HEK293 (cell line): Measurements from ENCODE around the gene TP53AIP1.
A peak's percentile ranks its signal among the peaks of the same experiment; 100 is the strongest.

ENCODE experiments used
- CTCF ChIA-PET: fragments of 350-600 bp; formaldehyde crosslinking; extraction: SDS; loops from one replicate; lab custom pipeline; 2021; ENCODE audit warnings: antibody characterized with exemption; lab: Yijun Ruan, JAX
- POLR2A ChIA-PET: fragments of 300-600 bp; formaldehyde crosslinking; extraction: SDS; loops from one replicate; lab custom pipeline; 2020; ENCODE audit warnings: antibody characterized with exemption, inconsistent platforms; lab: Yijun Ruan, JAX
- H3K27ac ChIP-seq: fragments of 200-500 bp; sonication (Bioruptor generic); 2 replicates; pipeline ENCODE4 v1.5.1; 2014; ENCODE audit warnings: low read depth, low read length, control low read depth, inconsistent platforms; ENCODE audit errors: extremely low read depth
- H3K36me3 ChIP-seq, 2 experiments: fragments of 200-500 bp in 1 of 2; sonication (Bioruptor generic) in 1 of 2; 1 replicate in 1 of 2; 2 replicates in 1 of 2; pipeline ENCODE4 v1.5.1; 2014 to 2017; ENCODE audit warnings: inconsistent platforms in 2 of 2, low read length in 2 of 2; ENCODE audit not compliant: control insufficient read depth in 2 of 2, insufficient read depth in 1 of 2
- H3K4me1 ChIP-seq: fragments of 200-500 bp; sonication (Bioruptor generic); 2 replicates; pipeline ENCODE4 v1.5.1; 2014; ENCODE audit warnings: mild to moderate bottlenecking, low read length, inconsistent platforms; ENCODE audit not compliant: control insufficient read depth, insufficient read depth
- H3K4me3 ChIP-seq: 2 replicates; pipeline ENCODE4 v1.5.1; 2011; ENCODE audit warnings: low read depth, mild to moderate bottlenecking, control low read depth, low read length, moderate library complexity
- H3K9me3 ChIP-seq: fragments of 200-500 bp; sonication (Bioruptor generic); 2 replicates; pipeline ENCODE4 v1.5.1; 2014; ENCODE audit warnings: low read depth, low read length, inconsistent platforms; ENCODE audit not compliant: control insufficient read depth, insufficient read depth
- PRDM1 ChIP-seq: fragments of 450-650 bp; formaldehyde crosslinking; IDR thresholded peaks from 2 replicates; pipeline ENCODE4; 2016; ENCODE audit warnings: missing biosample characterization, missing genetic modification characterization
- SALL2 ChIP-seq: fragments of 450-650 bp; formaldehyde crosslinking; IDR thresholded peaks from 2 replicates; pipeline ENCODE4 v1.5.0; 2017; ENCODE audit warnings: missing biosample characterization, mild to moderate bottlenecking, missing genetic modification characterization, borderline replicate concordance
- SCRT2 ChIP-seq: fragments of 450-650 bp; formaldehyde crosslinking; IDR thresholded peaks from 2 replicates; pipeline ENCODE4 v1.5.1; 2016; ENCODE audit warnings: missing biosample characterization, missing genetic modification characterization
- TCF7L2 ChIP-seq: IDR thresholded peaks from 2 replicates; pipeline ENCODE4 v1.6.1; 2011; ENCODE audit warnings: low read depth, mild to moderate bottlenecking, inconsistent platforms, low read length, moderate library complexity, borderline replicate concordance
- YY2 ChIP-seq: fragments of 450-650 bp; formaldehyde crosslinking; IDR thresholded peaks from 2 replicates; pipeline ENCODE4 v1.5.1; 2016; ENCODE audit warnings: missing biosample characterization, missing genetic modification characterization
- ZBTB21 ChIP-seq: fragments of 450-650 bp; formaldehyde crosslinking; IDR thresholded peaks from 2 replicates; pipeline ENCODE4 v1.5.1; 2017; ENCODE audit warnings: missing biosample characterization, missing genetic modification characterization
- ZFP37 ChIP-seq: fragments of 450-650 bp; formaldehyde crosslinking; IDR thresholded peaks from 2 replicates; pipeline ENCODE4 v1.5.1; 2016; ENCODE audit warnings: missing biosample characterization, missing genetic modification characterization
- ZNF157 ChIP-seq: fragments of 450-650 bp; formaldehyde crosslinking; IDR thresholded peaks from 2 replicates; pipeline ENCODE4 v1.5.1; 2016; ENCODE audit warnings: missing biosample characterization, missing genetic modification characterization
- ZNF174 ChIP-seq: fragments of 450-650 bp; formaldehyde crosslinking; IDR thresholded peaks from 2 replicates; pipeline ENCODE4 v1.5.0; 2017; ENCODE audit warnings: missing biosample characterization, mild to moderate bottlenecking, missing genetic modification characterization
- ZNF202 ChIP-seq: fragments of 450-650 bp; formaldehyde crosslinking; IDR thresholded peaks from 2 replicates; pipeline ENCODE4 v1.5.1; 2016; ENCODE audit warnings: missing biosample characterization, missing genetic modification characterization, borderline replicate concordance
- ZNF221 ChIP-seq: fragments of 450-650 bp; formaldehyde crosslinking; IDR thresholded peaks from 2 replicates; pipeline ENCODE4 v1.5.1; 2017; ENCODE audit warnings: missing biosample characterization, missing genetic modification characterization, borderline replicate concordance
- ZNF23 ChIP-seq: fragments of 450-650 bp; formaldehyde crosslinking; IDR thresholded peaks from 2 replicates; pipeline ENCODE4 v1.5.1; 2016; ENCODE audit warnings: missing biosample characterization, missing genetic modification characterization, borderline replicate concordance
- ZNF394 ChIP-seq: fragments of 450-650 bp; formaldehyde crosslinking; IDR thresholded peaks from 2 replicates; pipeline ENCODE4 v1.5.1; 2016; ENCODE audit warnings: missing biosample characterization, missing genetic modification characterization, mild to moderate bottlenecking, moderate library complexity, borderline replicate concordance
- ZNF560 ChIP-seq: fragments of 450-650 bp; formaldehyde crosslinking; IDR thresholded peaks from 2 replicates; pipeline ENCODE4 v1.5.1; 2017; ENCODE audit warnings: missing biosample characterization, missing genetic modification characterization, borderline replicate concordance
- ZNF768 ChIP-seq: fragments of 450-650 bp; formaldehyde crosslinking; IDR thresholded peaks from 2 replicates; pipeline ENCODE4 v1.5.1; 2018; ENCODE audit warnings: missing biosample characterization, mild to moderate bottlenecking, missing genetic modification characterization
- ZNF791 ChIP-seq: fragments of 450-650 bp; formaldehyde crosslinking; IDR thresholded peaks from 2 replicates; pipeline ENCODE4 v1.5.1; 2016; ENCODE audit warnings: missing biosample characterization, missing genetic modification characterization
- ZNF843 ChIP-seq: fragments of 450-650 bp; formaldehyde crosslinking; IDR thresholded peaks from 2 replicates; pipeline ENCODE4 v1.5.1; 2016; ENCODE audit warnings: missing biosample characterization, missing genetic modification characterization
- ZSCAN30 ChIP-seq: fragments of 450-650 bp; IDR thresholded peaks from 2 replicates; pipeline ENCODE4 v1.5.1; 2018; ENCODE audit warnings: missing biosample characterization, mild to moderate bottlenecking, missing genetic modification characterization, moderate library complexity
- TF ChIP-seq, protein P1 (sequence below): fragments of 450-650 bp; formaldehyde crosslinking; IDR thresholded peaks from 2 replicates; pipeline ENCODE4 v1.5.1; 2016; ENCODE audit warnings: missing biosample characterization, missing genetic modification characterization
- TF ChIP-seq, protein P2 (sequence below): fragments of 450-650 bp; formaldehyde crosslinking; IDR thresholded peaks from 2 replicates; pipeline ENCODE4 v1.5.1; 2017; ENCODE audit warnings: missing biosample characterization, missing genetic modification characterization
- TF ChIP-seq, protein P3 (sequence below): fragments of 450-650 bp; formaldehyde crosslinking; IDR thresholded peaks from 2 replicates; pipeline ENCODE4 v1.5.1; 2016; ENCODE audit warnings: missing biosample characterization, missing genetic modification characterization

The TP53AIP1 gene, protein sequence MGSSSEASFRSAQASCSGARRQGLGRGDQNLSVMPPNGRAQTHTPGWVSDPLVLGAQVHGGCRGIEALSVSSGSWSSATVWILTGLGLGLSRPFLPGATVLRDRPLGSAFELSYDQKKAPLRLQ

DNA sequence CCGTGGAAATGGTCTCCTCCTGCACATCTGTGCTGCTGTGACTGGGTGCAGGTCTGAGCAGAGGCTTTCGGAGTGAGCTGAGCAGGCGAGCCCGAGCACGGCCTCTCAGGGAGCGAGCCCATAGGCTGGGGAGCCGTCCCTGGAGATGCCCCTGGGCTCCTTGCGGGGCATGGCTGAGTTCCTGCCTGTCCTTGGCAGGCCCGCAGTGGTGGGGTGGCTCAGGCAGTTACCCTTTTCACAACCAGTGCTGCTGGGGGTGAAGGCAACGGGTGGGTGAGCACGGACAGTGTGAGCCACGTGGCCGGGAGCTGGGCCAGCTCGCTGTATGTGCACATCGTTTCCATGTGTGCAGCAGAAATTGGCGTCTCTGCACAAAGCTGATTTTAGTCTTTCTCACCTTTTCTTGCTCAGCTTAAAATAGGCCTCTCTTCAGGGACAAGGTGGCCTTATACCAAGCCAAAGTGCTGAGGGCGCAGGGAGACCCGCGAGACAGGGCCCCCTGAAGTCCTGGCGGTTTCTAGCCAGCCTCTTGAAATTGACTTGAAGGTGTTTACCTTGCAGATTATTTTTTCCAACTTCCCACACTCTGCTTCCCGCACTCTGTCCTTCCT, at the start of gene TP53AIP1:
Gene TP53AIP1, minus strand, starts transcription at position 55 of the 611 bp plus-strand sequence. CDS start 5,053 bp downstream, outside the sequence.
- CTCF ChIA-PET = interaction anchor here (1.7 kb wide), 1 partner anchor 57 kb away, joined by 7 read pairs; no protein-coding TSS in a partner anchor
- Histone ChIP-seq H3K36me3 (no peaks in the 10 kb centered on the region), H3K4me3 (no peak within 1 kb of the TSS), H3K27ac (no peak within 1 kb of the TSS), H3K4me1 (no peaks in the 10 kb centered on the region), H3K9me3 (no peaks in the 10 kb centered on the region)
- POLR2A ChIA-PET = no interaction called here
- no peak for TF ChIP-seq ZNF791 (tag by site-specific recombination)

DNA sequence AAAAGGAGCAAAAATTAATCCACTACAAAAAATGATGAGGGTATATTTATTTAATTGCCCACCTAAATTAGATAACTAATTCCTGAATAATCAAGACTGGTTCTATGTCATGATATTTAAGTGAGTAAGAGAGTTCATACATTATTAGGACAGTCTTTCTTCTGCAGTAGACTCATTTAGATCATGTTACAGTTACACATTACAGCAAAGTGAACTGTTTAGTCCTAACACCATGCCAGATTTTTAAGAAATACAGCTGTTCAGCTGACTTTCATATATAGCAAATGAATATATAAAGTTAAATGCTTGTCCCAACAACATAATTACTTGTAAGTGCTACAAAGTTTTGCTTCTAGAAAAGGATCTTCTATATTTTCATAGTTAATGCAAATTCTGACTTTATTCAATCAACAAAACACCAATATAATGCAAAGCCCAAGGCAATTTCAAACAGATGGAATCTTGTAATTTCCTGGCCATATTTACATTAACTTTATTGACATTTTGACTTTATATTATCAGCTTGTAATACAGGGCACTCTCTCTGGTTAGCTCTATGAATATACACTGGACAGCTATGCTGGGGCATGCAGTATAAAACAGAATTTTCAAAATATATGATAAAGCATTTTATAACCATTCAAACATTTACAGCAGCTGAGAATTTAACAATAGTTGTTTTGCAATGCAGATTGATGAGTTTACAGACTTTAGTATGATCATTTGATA, 45.7 kb upstream of the TP53AIP1 start:
- CTCF ChIA-PET = interaction anchor here (0.5 to 1.0 kb wide), 3 partner anchors 60 to 849 kb away, joined by 3 to 4 read pairs (median 4); no protein-coding TSS in a partner anchor
- no peaks in the 10 kb centered on the region for H3K36me3 ChIP-seq
- TF ChIP-seq ZBTB21 = no peak

DNA sequence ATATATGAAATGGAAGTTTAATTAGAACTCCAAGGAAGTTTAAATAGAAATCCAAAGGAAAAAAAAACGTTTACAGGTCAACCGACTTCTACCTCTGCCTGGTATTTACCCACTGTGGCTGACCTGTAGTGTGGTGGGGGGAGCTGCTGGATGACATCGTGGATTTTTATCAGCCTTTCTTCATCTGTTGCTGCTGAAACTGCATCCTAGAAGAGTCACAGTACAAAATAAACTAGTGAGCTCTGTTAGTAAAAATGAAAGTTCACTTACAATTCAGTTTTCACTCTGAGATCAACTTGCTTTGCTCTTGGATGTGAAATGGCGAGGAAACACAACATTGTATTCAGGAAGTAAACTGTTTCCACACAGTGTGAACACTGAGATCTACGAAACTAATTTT, 43.2 kb upstream of the TP53AIP1 start:
- Histone ChIP-seq H3K27ac (no peak overlapping the region), H3K4me1 (0 out of 2 replicates have a peak, but pooled peaks cover 4% of the 10 kb centered on the region), H3K36me3 (peaks cover 0 to 3% of the 10 kb centered on the region in 2 experiments; a peak in 1 of 3 replicates), H3K4me3 (no peak overlapping the region), H3K9me3 (no peaks in the 10 kb centered on the region)
- POLR2A ChIA-PET = no interaction called here
- 0 out of 2 replicates have a peak, but pooled peaks have one; percentile 15 for TF ChIP-seq SCRT2 (tag by site-specific recombination)
- TF ChIP-seq PRDM1 = 0 out of 2 replicates have a peak, but pooled peaks have one; percentile 14
- TF ChIP-seq ZNF768 (tag by site-specific recombination) = no peak
- no peak for TF ChIP-seq ZFP37 (tag by site-specific recombination)
- CTCF ChIA-PET = interaction anchor here (0.7 to 1.1 kb wide), 2 partner anchors 30 to 773 kb away, joined by 3 to 4 read pairs; no protein-coding TSS in a partner anchor

More for the DNA sequence above, 45.7 kb upstream of the TP53AIP1 start:
- Histone ChIP-seq H3K4me3 (no peak overlapping the region), H3K4me1 (0 out of 2 replicates have a peak, but pooled peaks cover 4% of the 10 kb centered on the region), H3K27ac (no peak overlapping the region), H3K9me3 (no peaks in the 10 kb centered on the region)
- POLR2A ChIA-PET = no interaction called here

DNA sequence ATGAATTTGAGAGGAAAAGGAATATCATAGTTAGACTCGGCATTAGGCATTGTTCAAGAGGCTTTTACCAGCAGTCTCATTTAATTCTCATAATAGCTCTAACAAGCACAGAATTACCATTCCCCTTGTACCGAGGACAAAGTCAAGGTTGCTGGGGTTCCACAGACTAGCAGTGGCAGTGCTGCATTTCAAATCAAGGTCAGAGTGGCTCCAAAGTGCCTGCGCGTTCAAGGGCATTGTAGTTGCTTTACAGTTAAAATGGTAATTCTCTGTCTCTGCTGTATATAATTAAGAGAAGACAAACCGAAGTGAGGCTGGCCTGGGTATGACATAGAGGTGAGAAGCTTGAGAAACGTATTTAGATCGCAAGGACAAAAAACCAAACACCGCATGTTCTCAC, 40.4 kb upstream of the TP53AIP1 start:
- H3K36me3 ChIP-seq = peaks cover 0 to 14% of the 10 kb centered on the region in 2 experiments; a peak in 2 of 3 replicates
- H3K27ac ChIP-seq = no peak overlapping the region
- ChIA-PET POLR2A (no interaction called here), CTCF (no interaction called here)
- no peaks in the 10 kb centered on the region for H3K9me3 ChIP-seq
- 0 out of 2 replicates have a peak, but pooled peaks cover 2% of the 10 kb centered on the region for H3K4me1 ChIP-seq
- no peak overlapping the region for H3K4me3 ChIP-seq
- TF ChIP-seq, protein P1, sequence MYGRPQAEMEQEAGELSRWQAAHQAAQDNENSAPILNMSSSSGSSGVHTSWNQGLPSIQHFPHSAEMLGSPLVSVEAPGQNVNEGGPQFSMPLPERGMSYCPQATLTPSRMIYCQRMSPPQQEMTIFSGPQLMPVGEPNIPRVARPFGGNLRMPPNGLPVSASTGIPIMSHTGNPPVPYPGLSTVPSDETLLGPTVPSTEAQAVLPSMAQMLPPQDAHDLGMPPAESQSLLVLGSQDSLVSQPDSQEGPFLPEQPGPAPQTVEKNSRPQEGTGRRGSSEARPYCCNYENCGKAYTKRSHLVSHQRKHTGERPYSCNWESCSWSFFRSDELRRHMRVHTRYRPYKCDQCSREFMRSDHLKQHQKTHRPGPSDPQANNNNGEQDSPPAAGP = no peak
- TF ChIP-seq YY2 (tag by site-specific recombination) = no peak
- TF ChIP-seq ZNF560 (tag by site-specific recombination) = no peak
- no peak for TF ChIP-seq ZNF202 (tag by site-specific recombination)
- TF ChIP-seq ZSCAN30 (tag by site-specific recombination) = no peak
- TF ChIP-seq, protein P2, sequence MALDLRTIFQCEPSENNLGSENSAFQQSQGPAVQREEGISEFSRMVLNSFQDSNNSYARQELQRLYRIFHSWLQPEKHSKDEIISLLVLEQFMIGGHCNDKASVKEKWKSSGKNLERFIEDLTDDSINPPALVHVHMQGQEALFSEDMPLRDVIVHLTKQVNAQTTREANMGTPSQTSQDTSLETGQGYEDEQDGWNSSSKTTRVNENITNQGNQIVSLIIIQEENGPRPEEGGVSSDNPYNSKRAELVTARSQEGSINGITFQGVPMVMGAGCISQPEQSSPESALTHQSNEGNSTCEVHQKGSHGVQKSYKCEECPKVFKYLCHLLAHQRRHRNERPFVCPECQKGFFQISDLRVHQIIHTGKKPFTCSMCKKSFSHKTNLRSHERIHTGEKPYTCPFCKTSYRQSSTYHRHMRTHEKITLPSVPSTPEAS = no peak
- TF ChIP-seq, protein P3, sequence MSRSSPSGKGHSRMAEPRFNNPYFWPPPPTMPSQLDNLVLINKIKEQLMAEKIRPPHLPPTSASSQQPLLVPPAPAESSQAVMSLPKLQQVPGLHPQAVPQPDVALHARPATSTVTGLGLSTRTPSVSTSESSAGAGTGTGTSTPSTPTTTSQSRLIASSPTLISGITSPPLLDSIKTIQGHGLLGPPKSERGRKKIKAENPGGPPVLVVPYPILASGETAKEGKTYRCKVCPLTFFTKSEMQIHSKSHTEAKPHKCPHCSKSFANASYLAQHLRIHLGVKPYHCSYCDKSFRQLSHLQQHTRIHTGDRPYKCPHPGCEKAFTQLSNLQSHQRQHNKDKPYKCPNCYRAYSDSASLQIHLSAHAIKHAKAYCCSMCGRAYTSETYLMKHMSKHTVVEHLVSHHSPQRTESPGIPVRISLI = no peak
- TF ChIP-seq TCF7L2 = no peak
- no peak for TF ChIP-seq ZNF23 (tag by site-specific recombination)
- TF ChIP-seq ZNF843 (tag by site-specific recombination) = no peak
- TF ChIP-seq ZNF157 (tag by site-specific recombination) = no peak
- TF ChIP-seq ZNF221 (tag by site-specific recombination) = no peak
- TF ChIP-seq SALL2 (tag by site-specific recombination) = no peak
- no peak for TF ChIP-seq ZNF174
- TF ChIP-seq ZNF394 = no peak
